Right lobe of liver (tissue), 6 donors: ENCODE measurements around the gene ANK2. TPM values are rescaled to one million over a fixed set of nuclear protein-coding genes. Genes with fewer than 3 reads are reported as not detected.

ENCODE experiments used
- ATAC-seq, 4 donors: fragments of 200-7000 bp; cut with Tn5 transposase; one replicate each; pipeline ENCODE4 v1.9.1; 2020; ENCODE audit warnings: mild to moderate bottlenecking in 4 of 4, moderate library complexity in 4 of 4
- DNase-seq, 3 donors: peaks; one replicate each; pipeline ENCODE4 v3.0.0-alpha.2; 2020
- H3K27ac ChIP-seq, 3 donors: fragments of 200-600 bp; one replicate each; pipeline ENCODE4 v1.8.0; 2022
- H3K27me3 ChIP-seq, 2 donors: fragments of 200-600 bp; one replicate each; pipeline ENCODE4 v1.8.0; 2022
- H3K36me3 ChIP-seq, 4 donors: fragments of 200-600 bp; sonication (generic) in 1 of 4; one replicate each; pipeline versions ENCODE4 v1.5.1 to v1.8.0; 2017 to 2022; ENCODE audit warnings: control low read depth in 1 of 4
- H3K4me1 ChIP-seq, 4 donors: fragments of 200-600 bp; sonication (generic) in 1 of 4; one replicate each; pipeline versions ENCODE4 v1.5.1 to v1.8.0; 2017 to 2022; ENCODE audit warnings: control low read depth in 1 of 4
- H3K4me3 ChIP-seq, 3 donors: fragments of 200-600 bp; one replicate each; pipeline ENCODE4 v1.8.0; 2022
- H3K9me3 ChIP-seq, 4 donors: fragments of 200-600 bp; sonication (generic) in 1 of 4; one replicate each; pipeline versions ENCODE4 v1.5.1 to v1.8.0; 2017 to 2022; ENCODE audit warnings: control low read depth in 1 of 4
- CTCF ChIP-seq, 4 donors: fragments of 200-600 bp in 3 of 4; fragments of 450-650 bp in 1 of 4; IDR thresholded peaks; one replicate each; pipeline versions ENCODE4 v1.5.1 to v1.8.0; 2016 to 2022; ENCODE audit warnings: antibody characterized with exemption in 4 of 4, mild to moderate bottlenecking in 2 of 4
- POLR2A ChIP-seq: fragments of 450-650 bp; IDR thresholded peaks from one replicate; pipeline ENCODE4 v1.6.1; 2017; ENCODE audit warnings: antibody characterized with exemption, mild to moderate bottlenecking
- WGBS: methylation state at CpG from one replicate; pipeline ENCODE4 v1.1.6; 2018; ENCODE audit warnings: low coverage, low lambda C conversion rate; ENCODE audit not compliant: insufficient coverage; ENCODE audit errors: missing lambda C conversion rate; 5-methylcytosine and 5-hydroxymethylcytosine counted together
- intact Hi-C, 2 donors: fragments of 100-400 bp; cut with DNase I; formaldehyde crosslinking; loops; one replicate each; pipeline versions ENCODE4 v1.11.2 to v1.14.1; 2022
- total RNA-seq, 6 experiments: library from RNA; depleted of rRNA in 2 of 6; stranded (reverse); fragments of >200 nt in 2 of 6; fragmentation: NEBNext Ultra II Directional in 3 of 6; extraction: Animal tissue kit (Norgen Biotek cat#: 25700) in 3 of 6; gene quantifications; one replicate each; pipeline versions ENCODE4 v1.1.0 to v1.2.4, GENCODE V29; 2016 to 2023
- donor health status: DM: no; HTN: yes; CAD: no.
- donor health status: DM: no; HTN: no; CAD: no.
- donor health status: DM: no; HTN: no; CAD: no.
- donor health status: DM: no; HTN: yes; CAD: no.
- donor health status: DM: no; HTN: yes; CAD: no.

ANK2 gene
- total RNA-seq, 6 experiments from 2014 or later: 0.61 to 1.7 (median 1.1) TPM

- Histone ChIP-seq H3K4me3 (no peak overlapping the region), H3K27me3 (no peaks in the 10 kb centered on the region), H3K27ac (no peak overlapping the region), H3K36me3 (no peaks in the 10 kb centered on the region), H3K4me1 (peaks cover 0 to 9% (median 0%) of the 10 kb centered on the region in 4 donors), H3K9me3 (no peaks in the 10 kb centered on the region)
- DNase-seq (no peak), ATAC-seq (no peak)
- intact Hi-C loops: no loop called here
- TF ChIP-seq CTCF (IDR thresholded peaks at IDR 0.05) (no peak), POLR2A (no peak)
- 40% methylated on average over 1 of the region's 1 CpG for WGBS
These were observed 24.0 kb upstream of the ANK2 start for GRCh38 chr4:113025416-113025815.

- Histone ChIP-seq H3K4me1 (peaks cover 0 to 9% (median 0%) of the 10 kb centered on the region in 4 donors), H3K27ac (no peak overlapping the region), H3K27me3 (no peaks in the 10 kb centered on the region), H3K36me3 (no peaks in the 10 kb centered on the region), H3K9me3 (no peaks in the 10 kb centered on the region), H3K4me3 (no peak overlapping the region)
- intact Hi-C loops: no loop called here
- ATAC-seq (no peak), DNase-seq (no peak)
- 77% methylated on average over 2 of the region's 2 CpGs for WGBS
- TF ChIP-seq CTCF (IDR thresholded peaks at IDR 0.05) (no peak), POLR2A (no peak)
These were observed 22.9 kb upstream of the ANK2 start for GRCh38 chr4:113026556-113026955.

GRCh38 chr4:113028074-113028473, 21.4 kb upstream of the ANK2 start:
- no peak for DNase-seq
- ATAC-seq: peak; percentile 34 to 94 (median 71)
- 45% methylated on average over 2 of the region's 2 CpGs for WGBS
- H3K27ac ChIP-seq: no peak overlapping the region
- H3K4me1 ChIP-seq: peaks cover 0 to 9% (median 0%) of the 10 kb centered on the region in 4 donors
- H3K9me3 ChIP-seq: no peaks in the 10 kb centered on the region
- H3K36me3 ChIP-seq: no peaks in the 10 kb centered on the region
- TF ChIP-seq CTCF (IDR thresholded peaks at IDR 0.05): no peak
- no peak for TF ChIP-seq POLR2A
- intact Hi-C loops: no loop called here
- H3K4me3 ChIP-seq: no peak overlapping the region
- H3K27me3 ChIP-seq: no peaks in the 10 kb centered on the region

- H3K27me3 ChIP-seq: no peaks in the 10 kb centered on the region
- DNase-seq (no peak), ATAC-seq (no peak)
- TF ChIP-seq POLR2A (no peak), CTCF (IDR thresholded peaks at IDR 0.05) (no peak)
- no peak overlapping the region for H3K27ac ChIP-seq
- H3K4me3 ChIP-seq: no peak overlapping the region
- 40% methylated on average over 1 of the region's 1 CpG for WGBS
- H3K9me3 ChIP-seq: no peaks in the 10 kb centered on the region
- no peaks in the 10 kb centered on the region for H3K36me3 ChIP-seq
- peaks cover 0 to 9% (median 0%) of the 10 kb centered on the region in 4 donors for H3K4me1 ChIP-seq
- intact Hi-C loops: no loop called here
These were observed 18.2 kb upstream of the ANK2 start for GRCh38 chr4:113031212-113031611.

GRCh38 chr4:113040793-113041192, 8.7 kb upstream of the ANK2 start:
- Histone ChIP-seq H3K27me3 (no peaks in the 10 kb centered on the region), H3K4me1 (no peaks in the 10 kb centered on the region), H3K9me3 (no peaks in the 10 kb centered on the region), H3K36me3 (no peaks in the 10 kb centered on the region), H3K27ac (no peak overlapping the region), H3K4me3 (no peak overlapping the region)
- WGBS: 67% methylated on average over 1 of the region's 1 CpG
- intact Hi-C loops: no loop called here
- DNase-seq (no peak), ATAC-seq (no peak)
- TF ChIP-seq CTCF (IDR thresholded peaks at IDR 0.05): no peak
- TF ChIP-seq POLR2A: no peak
